NOMO-1 treated with DMSO at 0.1 percent for 48 hours (cell line): ENCODE results near the gene VWA2.

Source experiments
- DNase-seq: peaks from one replicate; lab custom pipeline; 2025; ENCODE audit not compliant: unreplicated experiment; lab: John Stamatoyannopoulos, UW

Gene VWA2

GRCh38 chr10:114276066-114276465 is 37.0 kb downstream of the VWA2 start:
- no peak for DNase-seq

GRCh38 chr10:114276671-114277070 is 37.6 kb downstream of the VWA2 start:
- DNase-seq, result no peak

- no peak for DNase-seq
Measured at GRCh38 chr10:114278140-114278883, 39.3 kb downstream of the VWA2 start.

GRCh38 chr10:114278884-114279191 is 39.8 kb downstream of the VWA2 start:
- no peak for DNase-seq

GRCh38 chr10:114279289-114279688 is 40.2 kb downstream of the VWA2 start:
- DNase-seq, result no peak

GRCh38 chr10:114279901-114280644 is 41.0 kb downstream of the VWA2 start:
- no peak for DNase-seq

GRCh38 chr10:114281006-114281405 is 42.0 kb downstream of the VWA2 start:
- no peak for DNase-seq

GRCh38 chr10:114281461-114281860 is 42.4 kb downstream of the VWA2 start:
- DNase-seq, result no peak

GRCh38 chr10:114282526-114282925 is 43.5 kb downstream of the VWA2 start:
- no peak for DNase-seq

GRCh38 chr10:114283091-114283490 is 44.0 kb downstream of the VWA2 start:
- no peak for DNase-seq

- DNase-seq, result no peak
Measured at GRCh38 chr10:114283535-114284234, 44.6 kb downstream of the VWA2 start.

- no peak for DNase-seq
Measured at GRCh38 chr10:114284346-114285071, 45.5 kb downstream of the VWA2 start.

- DNase-seq, result no peak
Measured at GRCh38 chr10:114285961-114286441, 46.9 kb downstream of the VWA2 start.

- DNase-seq, result no peak
Measured at GRCh38 chr10:114286921-114287320, 47.9 kb downstream of the VWA2 start.

- DNase-seq, result no peak
Measured at GRCh38 chr10:114288424-114289095, 49.5 kb downstream of the VWA2 start.

- no peak for DNase-seq
Measured at GRCh38 chr10:114289096-114289436, 50.0 kb downstream of the VWA2 start.

GRCh38 chr10:114290038-114290437 is 51.0 kb downstream of the VWA2 start:
- no peak for DNase-seq

GRCh38 chr10:114291076-114291475 is 52.0 kb downstream of the VWA2 start:
- no peak for DNase-seq

- DNase-seq, result no peak
Measured at GRCh38 chr10:114291516-114291915, 52.5 kb downstream of the VWA2 start.

GRCh38 chr10:114293075-114293474 is 54.0 kb downstream of the VWA2 start:
- DNase-seq, result no peak

- no peak for DNase-seq
Measured at GRCh38 chr10:114294549-114294948, 55.5 kb downstream of the VWA2 start.
